Muscle of leg (tissue), 16 donors: ENCODE data around the gene FBXL19. TPM values are rescaled to one million over a fixed set of nuclear protein-coding genes. Genes with fewer than 3 reads are reported as not detected.
A peak's percentile ranks its signal among the peaks of the same experiment; 100 is the strongest.

Experiments
- DNase-seq: peaks from one replicate; pipeline ENCODE4 v3.0.0; 2013
- H3K27ac ChIP-seq: one replicate; pipeline ENCODE4 v1.5.1; 2013; ENCODE audit warnings: mild to moderate bottlenecking, low read length, control low read depth
- H3K27me3 ChIP-seq: one replicate; pipeline ENCODE4 v1.6.1; 2013; ENCODE audit warnings: low read length; ENCODE audit not compliant: control insufficient read depth, insufficient read depth
- H3K36me3 ChIP-seq: one replicate; pipeline ENCODE4 v1.6.1; 2013; ENCODE audit warnings: low read length; ENCODE audit not compliant: control insufficient read depth, insufficient read depth
- H3K4me1 ChIP-seq: one replicate; pipeline ENCODE4 v1.6.1; 2013; ENCODE audit warnings: low read length; ENCODE audit not compliant: control insufficient read depth, insufficient read depth
- H3K4me3 ChIP-seq: one replicate; pipeline ENCODE4 v1.5.1; 2013; ENCODE audit warnings: low read length, control low read depth
- H3K9me3 ChIP-seq: replicated peaks from 2 replicates; pipeline ENCODE4 v1.6.1; 2013; ENCODE audit warnings: low read depth, low read length; ENCODE audit not compliant: control insufficient read depth
- WGBS: methylation state at CpG from one replicate; pipeline ENCODE4 v1.1.5; 2013; ENCODE audit warnings: missing lambda C conversion rate; ENCODE audit not compliant: insufficient coverage; 5-methylcytosine and 5-hydroxymethylcytosine counted together
- long read RNA-seq, 11 donors: transcript quantifications; one replicate each; lab custom pipeline, GENCODE V29; 2026
- polyA plus RNA-seq, 8 donors: library from polyadenylated mRNA; unstranded; fragments of 120-200 nt; gene quantifications; one replicate each; pipeline versions ENCODE4 v1.2.1 to v1.2.3, GENCODE V29; 2013; ENCODE audit warnings: inconsistent platforms in 1 of 8, low replicate concordance in 1 of 8; ENCODE audit not compliant: insufficient read length in 8 of 8, insufficient read depth in 1 of 8
- total RNA-seq: library from RNA; stranded (reverse); fragments of 120-200 nt; gene quantifications from one replicate; pipeline ENCODE4 v1.2.4, GENCODE V29; 2013

FBXL19 gene
- 6.3 TPM for total RNA-seq
- 10 to 100 TPM in 7 of 8 donors, 1 to 10 TPM in 1; 8.2 to 17.7 (median 11.8) TPM for polyA plus RNA-seq
- long read RNA-seq, donor 1, partial matches to known transcripts = 0 of 1 reads
- long read RNA-seq, donor 1, other reads (novel, unspliced or antisense) = 0 of 1 reads
- long read RNA-seq, donor 2 = 0 reads
- long read RNA-seq, donor 3, partial matches to known transcripts = 16 of 16 reads
- long read RNA-seq, donor 3, other reads (novel, unspliced or antisense) = 0 of 16 reads
- long read RNA-seq, donor 4 = 0 reads
- long read RNA-seq, donor 5 = 0 reads
- long read RNA-seq, donor 6 = 0 reads
- long read RNA-seq, donor 7 = 0 reads
- long read RNA-seq, donor 8 = 0 reads
- long read RNA-seq, donor 9 = 0 reads
- long read RNA-seq, donor 10 = 0 reads
- long read RNA-seq, donor 11 = 0 reads

- no CpG with 5 or more reads among the region's 31 CpGs for WGBS
- H3K27ac ChIP-seq = peak within 1 kb of the TSS; percentile 100
- H3K4me3 ChIP-seq = peak within 1 kb of the TSS; percentile 95
- no peaks in the 10 kb centered on the region for H3K27me3 ChIP-seq
- H3K9me3 ChIP-seq = no peaks in the 10 kb centered on the region
- DNase-seq = no peak
- peaks cover 26% of the 10 kb centered on the region for H3K36me3 ChIP-seq
- peaks cover 20% of the 10 kb centered on the region for H3K4me1 ChIP-seq
Measured at GRCh38 chr16:30923554-30924075, at the start of gene FBXL19. FBXL19 (plus strand) TSS chr16:30923572; CDS start chr16:30925755, 2,183 bp downstream.

- peaks cover 18% of the 10 kb centered on the region for H3K4me1 ChIP-seq
- no peaks in the 10 kb centered on the region for H3K27me3 ChIP-seq
- H3K27ac ChIP-seq = peak overlapping the region; percentile 96
- H3K9me3 ChIP-seq = no peaks in the 10 kb centered on the region
- H3K36me3 ChIP-seq = peaks cover 25% of the 10 kb centered on the region
- no peak for DNase-seq
- H3K4me3 ChIP-seq = peak overlapping the region; percentile 88
- 5% methylated on average over 18 of the region's 23 CpGs for WGBS
Measured at GRCh38 chr16:30874244-30874820, 49.0 kb upstream of the FBXL19 start.

- no peaks in the 10 kb centered on the region for H3K27me3 ChIP-seq
- under 1% methylated on average over 82 of the region's 85 CpGs for WGBS
- H3K9me3 ChIP-seq = no peaks in the 10 kb centered on the region
- peak overlapping the region; percentile 96 for H3K27ac ChIP-seq
- H3K36me3 ChIP-seq = peaks cover 28% of the 10 kb centered on the region
- H3K4me1 ChIP-seq = peaks cover 18% of the 10 kb centered on the region
- H3K4me3 ChIP-seq = peak overlapping the region; percentile 88
- DNase-seq = peak; percentile 96
Measured at GRCh38 chr16:30874821-30875717, 48.3 kb upstream of the FBXL19 start.

- H3K27me3 ChIP-seq = no peaks in the 10 kb centered on the region
- peak overlapping the region; percentile 96 for H3K27ac ChIP-seq
- 15% methylated on average over 10 of the region's 12 CpGs for WGBS
- peak overlapping the region; percentile 88 for H3K4me3 ChIP-seq
- peaks cover 23% of the 10 kb centered on the region for H3K36me3 ChIP-seq
- no peak for DNase-seq
- H3K4me1 ChIP-seq = peaks cover 18% of the 10 kb centered on the region
- H3K9me3 ChIP-seq = no peaks in the 10 kb centered on the region
Measured at GRCh38 chr16:30875871-30876801, 47.2 kb upstream of the FBXL19 start.

- H3K4me1 ChIP-seq = peaks cover 18% of the 10 kb centered on the region
- H3K4me3 ChIP-seq = no peak overlapping the region
Measured at GRCh38 chr16:30876867-30877266, 46.5 kb upstream of the FBXL19 start.

GRCh38 chr16:30882429-30883310 lies 40.7 kb upstream of the FBXL19 start:
- Histone ChIP-seq H3K4me1 (no peaks in the 10 kb centered on the region), H3K27ac (no peak overlapping the region), H3K9me3 (no peaks in the 10 kb centered on the region), H3K27me3 (no peaks in the 10 kb centered on the region), H3K4me3 (no peak overlapping the region), H3K36me3 (peaks cover 59% of the 10 kb centered on the region)
- no peak for DNase-seq
- WGBS = 69% methylated on average over 4 of the region's 4 CpGs

More at GRCh38 chr16:30876867-30877266, 46.5 kb upstream of the FBXL19 start:
- no peak for DNase-seq
- 80% methylated on average over 1 of the region's 5 CpGs for WGBS
- Histone ChIP-seq H3K27ac (peak overlapping the region; percentile 96), H3K9me3 (no peaks in the 10 kb centered on the region), H3K36me3 (peaks cover 24% of the 10 kb centered on the region), H3K27me3 (no peaks in the 10 kb centered on the region)

- peaks cover 68% of the 10 kb centered on the region for H3K36me3 ChIP-seq
- no peak overlapping the region for H3K4me3 ChIP-seq
- H3K9me3 ChIP-seq = no peaks in the 10 kb centered on the region
- H3K27ac ChIP-seq = no peak overlapping the region
- DNase-seq = no peak
- no CpG with 5 or more reads among the region's 3 CpGs for WGBS
- H3K27me3 ChIP-seq = no peaks in the 10 kb centered on the region
- H3K4me1 ChIP-seq = no peaks in the 10 kb centered on the region
Measured at GRCh38 chr16:30884760-30885159, 38.6 kb upstream of the FBXL19 start.

- H3K36me3 ChIP-seq = peaks cover 67% of the 10 kb centered on the region
- 82% methylated on average over 5 of the region's 9 CpGs for WGBS
- no peaks in the 10 kb centered on the region for H3K27me3 ChIP-seq
- no peaks in the 10 kb centered on the region for H3K9me3 ChIP-seq
- H3K27ac ChIP-seq = no peak overlapping the region
- no peak for DNase-seq
- H3K4me1 ChIP-seq = no peaks in the 10 kb centered on the region
- H3K4me3 ChIP-seq = no peak overlapping the region
Measured at GRCh38 chr16:30885196-30885595, 38.2 kb upstream of the FBXL19 start.
